GM21367 (cell line): ENCODE results near the gene ULBP1.
"Not testable (repeated sequence)": the region's sequence is repeated elsewhere in the genome, so short reads cannot be mapped to it uniquely, and the experiment has no call there.

Experiments
- ATAC-seq: cut with Tn5 transposase; IDR thresholded peaks from one replicate; pipeline ENCODE4 v1.9.1; 2021; ENCODE audit not compliant: unreplicated experiment

Gene ULBP1

DNA sequence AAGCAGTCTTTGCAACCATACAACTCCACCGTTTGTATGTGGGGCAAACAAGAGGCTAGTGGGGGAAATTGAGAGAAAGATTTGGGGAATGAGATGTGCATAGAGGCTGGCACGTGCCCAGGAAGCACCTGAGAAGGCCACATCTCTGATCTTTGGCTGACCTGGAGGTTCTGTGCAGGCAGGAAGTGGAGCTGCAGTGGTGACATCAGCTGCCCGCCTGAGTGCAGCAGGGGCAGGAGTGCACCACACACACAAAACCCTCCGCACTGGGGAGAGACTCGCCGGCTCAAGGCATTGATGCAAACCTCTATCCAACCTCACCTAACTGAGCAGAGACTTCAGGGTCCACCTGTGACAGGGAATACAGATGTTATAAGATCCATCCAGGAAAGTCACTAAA lies 10.7 kb downstream of the ULBP1 start:
- not testable (repeated sequence) for ATAC-seq

DNA sequence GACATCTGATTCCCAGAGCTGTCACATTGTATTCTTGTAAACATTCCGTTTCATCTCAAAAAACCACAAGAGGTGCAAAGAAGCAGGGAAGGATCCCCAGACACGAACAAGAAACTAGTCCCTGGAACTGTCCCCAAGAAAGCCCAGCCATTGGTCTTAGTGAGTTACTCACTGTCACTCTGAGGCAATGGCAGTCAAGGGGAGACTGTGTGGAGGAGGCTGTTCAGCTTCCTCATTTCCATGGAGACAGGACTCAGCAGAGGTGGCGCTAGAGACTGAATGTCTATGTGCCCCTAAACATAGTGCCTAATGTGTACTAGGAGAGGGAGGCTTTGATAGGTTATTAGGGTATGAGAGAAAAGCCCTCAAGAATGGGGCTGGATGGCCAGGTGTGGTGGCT lies 11.1 kb downstream of the ULBP1 start:
- ATAC-seq = no peak

DNA sequence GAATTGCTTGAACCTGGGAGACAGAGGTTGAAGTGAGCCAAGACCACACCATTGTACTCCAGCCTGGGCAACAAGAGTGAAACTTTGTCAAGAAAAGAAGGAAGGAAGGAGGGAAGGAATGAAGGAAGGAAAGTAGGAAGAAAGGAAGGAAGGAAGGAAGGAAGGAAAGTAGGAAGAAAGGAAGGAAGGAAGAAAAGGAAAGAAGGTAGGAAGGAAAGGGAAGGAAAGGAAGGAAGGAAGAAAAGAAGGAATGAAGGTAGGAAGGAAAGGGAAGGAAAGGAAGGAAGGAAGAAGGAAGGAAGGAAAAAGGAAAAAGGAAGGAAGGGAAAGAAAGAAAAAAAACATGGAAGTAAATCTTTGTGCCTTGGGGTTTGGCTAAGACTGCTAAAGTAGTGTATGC lies 11.7 kb downstream of the ULBP1 start:
- no peak for ATAC-seq

- no peak for ATAC-seq
These were observed 13.5 kb downstream of the ULBP1 start for GRCh38 chr6:149977221-149977620.

GRCh38 chr6:149978610-149979009 lies 14.9 kb downstream of the ULBP1 start:
- ATAC-seq = no peak

DNA sequence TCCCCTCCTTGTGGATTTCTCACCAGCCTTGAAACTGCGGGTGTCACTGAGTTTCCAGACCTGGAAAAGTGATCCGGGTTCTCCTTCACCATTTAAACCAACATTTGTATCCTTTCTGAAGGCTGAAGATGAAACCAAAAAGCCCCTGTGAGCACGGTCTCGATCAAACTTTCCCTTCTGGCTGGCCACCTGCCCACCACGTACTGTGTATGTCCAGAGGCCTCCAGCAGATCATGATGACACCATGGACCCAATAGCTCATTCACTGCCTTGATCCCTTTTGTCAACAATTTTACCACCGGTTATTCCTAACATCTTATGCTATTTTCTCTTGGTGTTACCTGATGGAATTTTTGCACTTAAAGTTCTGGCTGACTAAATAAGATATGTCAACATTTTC lies 15.6 kb downstream of the ULBP1 start:
- no peak for ATAC-seq

GRCh38 chr6:149983145-149983544 lies 19.4 kb downstream of the ULBP1 start:
- no peak for ATAC-seq

DNA sequence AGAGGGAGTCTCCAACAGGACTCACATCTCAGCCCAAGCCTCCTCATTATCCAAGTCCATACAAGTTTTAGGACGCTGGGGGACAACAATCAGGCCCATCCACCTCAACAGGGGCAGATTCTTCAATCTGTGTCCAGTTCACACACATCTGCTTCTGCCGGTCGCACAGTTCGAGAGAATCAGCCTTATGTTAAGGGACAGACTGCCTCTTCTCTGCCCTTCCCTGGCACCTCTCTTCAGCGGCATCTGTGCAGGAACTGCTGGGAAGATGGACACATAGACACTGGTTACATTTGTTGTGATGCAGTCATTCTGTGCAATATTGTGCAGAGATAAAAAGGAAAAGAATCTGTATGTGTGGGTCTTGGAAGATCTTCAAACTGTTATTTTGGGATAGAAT lies 21.0 kb downstream of the ULBP1 start:
- ATAC-seq = no peak

- ATAC-seq = no peak
These were observed 21.8 kb downstream of the ULBP1 start for GRCh38 chr6:149985481-149985937.

GRCh38 chr6:149987602-149988107 lies 23.9 kb downstream of the ULBP1 start:
- no peak for ATAC-seq

GRCh38 chr6:149988550-149989346 lies 25.0 kb downstream of the ULBP1 start:
- ATAC-seq = no peak

- no peak for ATAC-seq
These were observed 26.5 kb downstream of the ULBP1 start for GRCh38 chr6:149990212-149990660.

DNA sequence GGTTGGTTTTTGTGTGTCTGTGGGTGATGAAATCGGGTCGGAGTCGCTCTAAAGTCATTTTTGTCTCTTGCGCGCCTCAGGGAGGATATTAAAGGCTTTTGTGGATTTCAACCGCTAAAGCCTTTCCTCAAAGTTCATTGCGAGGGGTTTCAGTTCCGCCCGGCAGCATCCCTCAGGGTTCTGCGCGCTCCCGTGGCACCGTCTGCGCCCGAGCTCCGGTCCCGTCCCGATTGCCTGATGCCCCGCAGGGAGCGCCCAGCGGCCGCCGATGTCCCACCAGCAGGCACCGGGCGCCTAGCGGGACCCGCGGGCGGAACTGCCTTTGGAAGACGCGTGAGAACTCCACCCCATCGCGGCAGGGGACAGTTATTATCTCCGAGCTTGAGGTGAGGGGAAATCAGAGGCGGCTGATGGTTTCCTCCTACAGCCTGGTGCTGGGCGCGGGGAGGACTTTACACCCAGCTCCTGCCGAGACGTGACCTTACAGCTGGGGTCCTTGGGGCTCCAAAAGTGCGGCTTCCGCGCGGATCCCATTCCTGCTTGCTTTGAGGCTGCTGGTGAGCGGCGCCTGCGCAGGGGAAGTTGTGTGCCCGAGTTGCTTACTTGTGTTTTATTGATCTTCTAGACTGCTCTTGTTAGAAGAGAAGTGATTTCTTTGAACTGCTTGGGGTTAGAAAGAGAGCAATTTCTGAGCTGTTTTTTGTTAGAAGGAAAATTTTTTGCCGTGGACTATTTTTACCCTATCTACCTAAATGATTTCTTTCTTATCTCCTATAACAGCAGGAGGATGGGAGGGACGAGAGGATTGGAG lies 27.1 kb downstream of the ULBP1 start:
- ATAC-seq = no peak

GRCh38 chr6:149991472-149991795 lies 27.7 kb downstream of the ULBP1 start:
- ATAC-seq = not testable (repeated sequence)

- ATAC-seq = no peak
These were observed 28.1 kb downstream of the ULBP1 start for GRCh38 chr6:149991838-149992237.

DNA sequence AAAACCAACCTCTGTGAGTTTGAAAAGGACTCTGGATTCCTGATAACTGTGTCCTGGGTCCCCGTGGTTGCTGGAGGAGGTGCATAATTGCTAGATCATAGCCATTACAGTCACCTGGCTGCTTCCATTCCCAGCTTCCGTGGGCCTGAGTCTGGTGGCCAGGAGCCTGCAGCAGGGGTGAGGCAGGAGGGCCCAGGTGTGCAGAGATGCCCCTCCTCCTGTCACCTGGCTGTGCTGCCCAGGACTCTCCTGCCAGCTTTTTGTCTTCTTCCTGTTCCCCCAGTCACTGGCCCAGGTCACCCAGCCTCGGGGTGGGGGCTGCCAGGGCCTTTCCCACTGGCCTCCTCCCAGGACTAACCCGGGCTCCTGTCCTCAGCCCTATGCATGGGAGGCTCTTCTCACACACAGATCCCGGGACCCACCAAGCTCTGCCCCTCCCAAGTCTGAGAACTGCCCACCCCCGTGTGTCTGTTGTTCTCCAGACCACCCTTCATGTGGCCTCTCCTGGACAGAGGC lies 31.6 kb downstream of the ULBP1 start:
- no peak for ATAC-seq

- ATAC-seq = no peak
These were observed 32.2 kb downstream of the ULBP1 start for GRCh38 chr6:149995971-149996370.

DNA sequence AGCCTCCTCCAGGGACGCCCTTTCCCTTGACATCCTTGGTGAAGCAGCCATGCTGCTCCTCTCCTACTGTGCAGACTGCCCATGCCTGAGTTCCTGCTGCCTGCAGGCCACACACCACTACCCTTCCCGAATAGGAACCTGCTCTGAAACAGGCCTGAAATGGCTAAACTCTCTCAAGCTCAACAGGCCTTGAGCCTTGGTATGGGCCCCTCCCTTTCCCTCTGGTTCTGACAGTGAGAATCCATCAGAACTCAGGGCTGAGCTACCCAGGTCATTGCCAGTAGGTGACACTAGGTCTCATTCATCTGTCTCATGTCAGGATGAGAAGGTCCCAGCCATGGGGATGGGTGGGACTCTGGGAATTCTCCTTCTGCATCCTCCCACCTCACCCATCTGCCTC lies 35.9 kb downstream of the ULBP1 start:
- ATAC-seq = no peak

- peak; percentile 31 for ATAC-seq
These were observed 37.7 kb downstream of the ULBP1 start for GRCh38 chr6:150001295-150002008.

DNA sequence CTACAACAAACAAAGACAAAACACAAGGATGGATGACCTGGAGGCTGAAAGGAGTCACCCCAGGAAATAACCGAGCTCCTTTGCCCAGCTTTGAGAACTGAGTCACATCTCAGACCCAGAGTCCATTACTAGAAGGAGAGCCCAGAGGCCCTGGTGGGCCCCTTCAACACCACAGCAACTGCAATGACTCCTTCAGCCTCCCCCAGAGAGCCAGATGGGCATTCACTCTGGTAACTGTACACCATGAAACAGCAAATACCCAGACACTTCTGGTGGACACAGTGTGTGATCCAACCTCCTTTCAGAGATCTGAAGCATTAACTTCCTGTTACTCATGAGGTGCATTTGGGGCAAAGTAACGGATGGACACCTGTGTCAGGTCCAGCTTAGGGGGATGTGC lies 39.0 kb downstream of the ULBP1 start:
- no peak for ATAC-seq

DNA sequence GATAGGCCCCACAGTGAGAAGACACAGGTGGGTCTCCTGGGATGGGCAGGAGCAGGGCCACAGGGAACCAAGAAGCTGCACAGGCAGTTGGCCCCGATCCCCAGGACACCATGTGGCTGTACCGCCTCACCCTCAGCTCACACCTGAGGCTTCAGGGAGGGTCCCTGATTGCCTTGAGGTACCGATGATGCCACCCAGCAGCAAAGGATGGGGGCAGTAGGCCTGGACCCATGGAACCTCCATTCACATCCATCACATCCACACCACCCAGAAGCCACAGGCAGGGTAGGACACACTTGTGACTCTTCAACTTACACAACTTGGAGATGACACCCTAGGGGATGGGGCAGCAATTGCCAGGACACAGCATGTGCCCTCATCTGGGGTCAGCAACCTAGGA lies 39.9 kb downstream of the ULBP1 start:
- ATAC-seq = not testable (repeated sequence)
